PC-9 (cell line): ENCODE results near the gene GSG1L2. TPM values are rescaled to one million over a fixed set of nuclear protein-coding genes. Genes with fewer than 3 reads are reported as not detected.
A peak's percentile ranks its signal among the peaks of the same experiment; 100 is the strongest.

Experiments
- Bru-seq: library from RNA; stranded (reverse); fragments of 400-500 nt; gene quantifications from one replicate; lab custom pipeline; 2021; lab: Mats Ljungman, UMichigan
- BruChase-seq, 2 experiments: library from RNA; stranded (reverse); fragments of 400-500 nt; gene quantifications; one replicate each; lab custom pipeline; 2021; lab: Mats Ljungman, UMichigan
- BruUV-seq: library from RNA; stranded (reverse); fragments of 400-500 nt; replicated peaks from 2 replicates; lab custom pipeline; 2021; lab: Mats Ljungman, UMichigan
- CTCF ChIA-PET: fragments of 300-600 bp; sonication (Branson Sonifier 250); formaldehyde crosslinking; loops from one replicate; lab custom pipeline; 2022; ENCODE audit warnings: antibody characterized with exemption; lab: Charles Lee
- POLR2A ChIA-PET: fragments of 300-600 bp; sonication (Branson Sonifier 250); formaldehyde crosslinking; loops from one replicate; lab custom pipeline; 2022; ENCODE audit warnings: antibody characterized with exemption; ENCODE audit not compliant: unreplicated experiment; lab: Charles Lee
- DNase-seq, 2 experiments: peaks; one replicate each; pipeline versions ENCODE4 v3.0.0 to v3.0.0-alpha.2; 2015 to 2022; ENCODE audit warnings: mixed read lengths in 1 of 2
- H2AFZ ChIP-seq: fragments of 200-600 bp; sonication (generic); 2 replicates; pipeline ENCODE4 v1.8.1; 2017; ENCODE audit warnings: antibody characterized with exemption
- H3F3A ChIP-seq: fragments of 200-600 bp; sonication (generic); 2 replicates; pipeline ENCODE4 v1.8.1; 2017; ENCODE audit warnings: antibody characterized with exemption, mild to moderate bottlenecking, low read depth; ENCODE audit not compliant: insufficient read depth
- H3K27ac ChIP-seq: fragments of 200-600 bp; sonication (generic); 2 replicates; pipeline ENCODE4 v1.6.1; 2016; ENCODE audit warnings: mixed run types
- H3K27me3 ChIP-seq: fragments of 200-600 bp; sonication (generic); 2 replicates; pipeline ENCODE4 v1.6.1; 2016; ENCODE audit warnings: low read depth, mixed run types; ENCODE audit not compliant: insufficient read depth
- H3K36me3 ChIP-seq: fragments of 200-600 bp; sonication (generic); 2 replicates; pipeline ENCODE4 v1.6.1; 2016; ENCODE audit warnings: low read depth, mixed run types
- H3K4me1 ChIP-seq: fragments of 200-600 bp; sonication (generic); replicated peaks from 2 replicates; pipeline ENCODE4 v1.6.1; 2016; ENCODE audit warnings: mixed run types; ENCODE audit not compliant: insufficient read depth
- H3K4me2 ChIP-seq: fragments of 200-600 bp; sonication (generic); 2 replicates; pipeline ENCODE4 v1.6.1; 2017; ENCODE audit warnings: mixed run types
- H3K4me3 ChIP-seq: fragments of 200-600 bp; sonication (generic); 2 replicates; pipeline ENCODE4 v1.6.1; 2016; ENCODE audit warnings: mixed run types
- H3K79me2 ChIP-seq: fragments of 200-600 bp; sonication (generic); 2 replicates; pipeline ENCODE4 v1.6.1; 2017; ENCODE audit warnings: low read depth, mixed run types
- H3K9me2 ChIP-seq: fragments of 200-600 bp; sonication (generic); 2 replicates; pipeline ENCODE4 v1.8.1; 2017; ENCODE audit warnings: mild to moderate bottlenecking; ENCODE audit not compliant: insufficient read depth
- H3K9me3 ChIP-seq: fragments of 200-600 bp; sonication (generic); 2 replicates; pipeline ENCODE4 v1.8.1; 2016; ENCODE audit warnings: low read depth; ENCODE audit not compliant: insufficient read depth
- H4K20me1 ChIP-seq: fragments of 200-600 bp; sonication (generic); 2 replicates; pipeline ENCODE4 v1.8.1; 2017; ENCODE audit not compliant: insufficient read depth
- CTCF ChIP-seq: fragments of 200-600 bp; sonication (generic); conservative IDR thresholded peaks from 2 replicates; pipeline ENCODE4 v1.6.1; 2017; ENCODE audit warnings: mixed run types, antibody characterized with exemption, mild to moderate bottlenecking, moderate library complexity
- EZH2 ChIP-seq: fragments of 200-600 bp; sonication (generic); IDR thresholded peaks from 2 replicates; pipeline ENCODE4 v1.8.0; 2017; ENCODE audit warnings: antibody characterized with exemption, low read depth
- intact Hi-C: fragments of 100-400 bp; cut with micrococcal nuclease; formaldehyde crosslinking; loops from one replicate; pipeline ENCODE4 v1.10.0; 2022; ENCODE audit not compliant: unreplicated experiment
- long read RNA-seq: library from polyadenylated mRNA; stranded (forward); transcript quantifications from one replicate; pipeline ENCODE4 v2.0.0, GENCODE V29; 2022
- total RNA-seq: library from RNA; stranded (reverse); gene quantifications from 2 replicates; pipeline ENCODE4 v1.2.3, GENCODE V29; 2021

GSG1L2 gene
- total RNA-seq (not detected in 2 replicates), Bru-seq, nascent RNA (percentile 6 among the genes with signal in this experiment), BruChase-seq, experiment 1, labeled RNA remaining after a 2-hour chase (not detected), BruChase-seq, experiment 2, labeled RNA remaining after a 6-hour chase (percentile 4 among the genes with signal in this experiment)
- long read RNA-seq, partial matches to known transcripts: 0 of 1 reads
- long read RNA-seq, other reads (novel, unspliced or antisense): 1 of 1 reads

GRCh38 chr17:9821921-9822320 is at the start of gene GSG1L2:
GSG1L2 (minus strand) TSS chr17:9822079; CDS start chr17:9822071, 8 bp downstream.
- H3K4me3 ChIP-seq: no peak within 1 kb of the TSS
- H3K36me3 ChIP-seq: no peaks in the 10 kb centered on the region
- H3K79me2 ChIP-seq: no peaks in the 10 kb centered on the region
- no peaks in the 10 kb centered on the region for H3F3A ChIP-seq
- H3K27ac ChIP-seq: peak within 1 kb of the TSS; percentile 16; the same call in 1 of the 2 replicates
- H3K4me2 ChIP-seq: no peak within 1 kb of the TSS
- no TSS peak for BruUV-seq
- TF ChIP-seq EZH2 (no peak), CTCF (no peak)
- intact Hi-C loops: no loop called here
- DNase-seq: no peak
- no peaks in the 10 kb centered on the region for H3K9me3 ChIP-seq
- ChIA-PET POLR2A (no interaction called here), CTCF (no interaction called here)
- no peaks in the 10 kb centered on the region for H3K9me2 ChIP-seq
- no peak within 1 kb of the TSS for H2AFZ ChIP-seq
- H3K4me1 ChIP-seq: peaks cover 13% of the 10 kb centered on the region
- H4K20me1 ChIP-seq: no peaks in the 10 kb centered on the region
- no peaks in the 10 kb centered on the region for H3K27me3 ChIP-seq

GRCh38 chr17:9868552-9868951 is 46.7 kb upstream of the GSG1L2 start:
- H3K27me3 ChIP-seq: no peaks in the 10 kb centered on the region
- ChIA-PET CTCF (no interaction called here), POLR2A (no interaction called here)
- H3K4me1 ChIP-seq: peaks cover 11% of the 10 kb centered on the region
- no peak for DNase-seq
- no peaks in the 10 kb centered on the region for H3K9me2 ChIP-seq
- no peaks in the 10 kb centered on the region for H3K36me3 ChIP-seq
- no peak overlapping the region for H3K4me3 ChIP-seq
- no peak for TF ChIP-seq EZH2
- TF ChIP-seq CTCF: no peak
- H3F3A ChIP-seq: no peaks in the 10 kb centered on the region
- H3K79me2 ChIP-seq: no peaks in the 10 kb centered on the region
- no peak overlapping the region for H2AFZ ChIP-seq
- BruUV-seq: no TSS peak
- intact Hi-C loops: no loop called here
- H4K20me1 ChIP-seq: no peaks in the 10 kb centered on the region
- H3K4me2 ChIP-seq: no peak overlapping the region
- H3K27ac ChIP-seq: no peak overlapping the region
- H3K9me3 ChIP-seq: no peaks in the 10 kb centered on the region

- CTCF ChIA-PET: no interaction called here
These were observed 43.7 kb upstream of the GSG1L2 start for GRCh38 chr17:9865586-9865985.

More at GRCh38 chr17:9865586-9865985, 43.7 kb upstream of the GSG1L2 start:
- Histone ChIP-seq H3K4me1 (peaks cover 11% of the 10 kb centered on the region), H3K27ac (no peak overlapping the region), H3K9me2 (no peaks in the 10 kb centered on the region), H2AFZ (no peak overlapping the region), H3F3A (no peaks in the 10 kb centered on the region), H3K79me2 (no peaks in the 10 kb centered on the region), H3K9me3 (no peaks in the 10 kb centered on the region), H3K27me3 (no peaks in the 10 kb centered on the region), H3K4me3 (no peak overlapping the region), H3K36me3 (no peaks in the 10 kb centered on the region), H3K4me2 (0 out of 2 replicates have a peak overlapping the region, but pooled peaks have one; percentile 17), H4K20me1 (no peaks in the 10 kb centered on the region)
- TF ChIP-seq CTCF (no peak), EZH2 (no peak)
- no TSS peak for BruUV-seq
- POLR2A ChIA-PET: no interaction called here
- intact Hi-C loops: no loop called here
- DNase-seq: peak in 1 of 2 experiments; percentile 55
